Brain microvascular endothelial cell (primary cell): Measurements from ENCODE around the gene SPAG6.

Source experiments
- DNase-seq: peaks from one replicate; pipeline ENCODE4 v3.0.0-alpha.2; 2020
- H3K27ac ChIP-seq: fragments of 250-450 bp; sonication (Bioruptor Pico); 2 replicates; pipeline ENCODE4 v1.5.1; 2020; ENCODE audit warnings: mild to moderate bottlenecking, moderate library complexity
- H3K27me3 ChIP-seq: fragments of 250-450 bp; sonication (Bioruptor Pico); replicated peaks from 2 replicates; pipeline ENCODE4 v1.5.1; 2020; ENCODE audit warnings: mild to moderate bottlenecking
- H3K36me3 ChIP-seq: fragments of 250-450 bp; sonication (Bioruptor Pico); replicated peaks from 2 replicates; pipeline ENCODE4 v1.5.1; 2020; ENCODE audit warnings: mild to moderate bottlenecking
- H3K4me3 ChIP-seq: 2 replicates; pipeline ENCODE4 v1.5.1; 2011; ENCODE audit warnings: low read depth, mild to moderate bottlenecking, control low read depth, low read length, moderate library complexity
- in situ Hi-C: cut with HindIII; loops from 2 replicates; pipeline ENCODE4 v1.10.0; 2017; ENCODE audit warnings: low sequenced_read_pairs, low pct_ligation_motif_present
- TF ChIP-seq, protein P1 (sequence below): IDR thresholded peaks from 2 replicates; pipeline ENCODE4 v1.5.1; 2011; ENCODE audit warnings: low read depth, mild to moderate bottlenecking, moderate library complexity, low read length, control low read depth, inconsistent platforms; ENCODE audit errors: missing control alignments

SPAG6 gene

DNA sequence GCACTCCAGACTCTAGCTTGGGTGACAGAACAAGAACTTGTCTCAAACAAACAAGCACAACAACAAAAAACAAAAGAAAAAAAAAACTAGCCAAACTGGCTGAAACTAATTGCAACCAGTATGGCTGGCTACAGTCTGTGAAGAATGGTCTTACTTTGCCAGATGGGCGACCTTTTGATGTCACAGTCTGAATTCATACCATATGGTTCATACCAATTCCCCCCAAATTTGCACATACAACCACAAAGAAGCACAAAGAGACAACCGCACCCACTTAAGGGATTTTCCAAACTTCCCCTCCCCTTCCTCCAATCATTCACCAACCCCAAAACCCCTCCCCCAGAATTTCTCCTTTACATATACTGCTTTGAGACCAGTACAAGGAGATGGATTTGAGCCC is 114.2 kb downstream of the SPAG6 start:
- no peak for DNase-seq
- Histone ChIP-seq H3K36me3 (no peaks in the 10 kb centered on the region), H3K27me3 (no peaks in the 10 kb centered on the region), H3K4me3 (no peak overlapping the region), H3K27ac (no peak overlapping the region)
- in situ Hi-C loops: no loop called here
- TF ChIP-seq, protein P1, sequence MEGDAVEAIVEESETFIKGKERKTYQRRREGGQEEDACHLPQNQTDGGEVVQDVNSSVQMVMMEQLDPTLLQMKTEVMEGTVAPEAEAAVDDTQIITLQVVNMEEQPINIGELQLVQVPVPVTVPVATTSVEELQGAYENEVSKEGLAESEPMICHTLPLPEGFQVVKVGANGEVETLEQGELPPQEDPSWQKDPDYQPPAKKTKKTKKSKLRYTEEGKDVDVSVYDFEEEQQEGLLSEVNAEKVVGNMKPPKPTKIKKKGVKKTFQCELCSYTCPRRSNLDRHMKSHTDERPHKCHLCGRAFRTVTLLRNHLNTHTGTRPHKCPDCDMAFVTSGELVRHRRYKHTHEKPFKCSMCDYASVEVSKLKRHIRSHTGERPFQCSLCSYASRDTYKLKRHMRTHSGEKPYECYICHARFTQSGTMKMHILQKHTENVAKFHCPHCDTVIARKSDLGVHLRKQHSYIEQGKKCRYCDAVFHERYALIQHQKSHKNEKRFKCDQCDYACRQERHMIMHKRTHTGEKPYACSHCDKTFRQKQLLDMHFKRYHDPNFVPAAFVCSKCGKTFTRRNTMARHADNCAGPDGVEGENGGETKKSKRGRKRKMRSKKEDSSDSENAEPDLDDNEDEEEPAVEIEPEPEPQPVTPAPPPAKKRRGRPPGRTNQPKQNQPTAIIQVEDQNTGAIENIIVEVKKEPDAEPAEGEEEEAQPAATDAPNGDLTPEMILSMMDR: no peak

DNA sequence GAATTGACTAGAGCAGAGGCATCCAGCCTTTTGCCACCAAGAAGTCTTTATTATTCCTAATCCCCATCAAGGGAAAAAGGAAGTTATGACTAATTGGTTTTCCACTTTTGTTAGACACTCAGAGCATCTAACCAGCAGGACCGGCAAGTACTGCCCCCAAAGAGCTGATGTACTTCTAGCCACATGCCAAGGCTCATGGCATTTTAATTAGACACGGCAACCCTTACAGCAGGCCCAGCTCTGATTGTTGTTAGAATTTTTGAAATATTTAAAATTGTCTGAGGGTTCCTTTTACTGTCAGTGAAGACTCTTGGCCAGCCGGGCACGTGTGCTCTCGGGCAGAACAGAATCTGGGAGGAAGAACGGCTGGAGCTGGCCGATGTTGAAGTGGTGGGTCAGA is 114.8 kb downstream of the SPAG6 start:
- H3K27me3 ChIP-seq: no peaks in the 10 kb centered on the region
- no peak for DNase-seq
- no peaks in the 10 kb centered on the region for H3K36me3 ChIP-seq
- in situ Hi-C loops: no loop called here
- TF ChIP-seq, protein P1: no peak
- H3K4me3 ChIP-seq: no peak overlapping the region
- no peak overlapping the region for H3K27ac ChIP-seq

DNA sequence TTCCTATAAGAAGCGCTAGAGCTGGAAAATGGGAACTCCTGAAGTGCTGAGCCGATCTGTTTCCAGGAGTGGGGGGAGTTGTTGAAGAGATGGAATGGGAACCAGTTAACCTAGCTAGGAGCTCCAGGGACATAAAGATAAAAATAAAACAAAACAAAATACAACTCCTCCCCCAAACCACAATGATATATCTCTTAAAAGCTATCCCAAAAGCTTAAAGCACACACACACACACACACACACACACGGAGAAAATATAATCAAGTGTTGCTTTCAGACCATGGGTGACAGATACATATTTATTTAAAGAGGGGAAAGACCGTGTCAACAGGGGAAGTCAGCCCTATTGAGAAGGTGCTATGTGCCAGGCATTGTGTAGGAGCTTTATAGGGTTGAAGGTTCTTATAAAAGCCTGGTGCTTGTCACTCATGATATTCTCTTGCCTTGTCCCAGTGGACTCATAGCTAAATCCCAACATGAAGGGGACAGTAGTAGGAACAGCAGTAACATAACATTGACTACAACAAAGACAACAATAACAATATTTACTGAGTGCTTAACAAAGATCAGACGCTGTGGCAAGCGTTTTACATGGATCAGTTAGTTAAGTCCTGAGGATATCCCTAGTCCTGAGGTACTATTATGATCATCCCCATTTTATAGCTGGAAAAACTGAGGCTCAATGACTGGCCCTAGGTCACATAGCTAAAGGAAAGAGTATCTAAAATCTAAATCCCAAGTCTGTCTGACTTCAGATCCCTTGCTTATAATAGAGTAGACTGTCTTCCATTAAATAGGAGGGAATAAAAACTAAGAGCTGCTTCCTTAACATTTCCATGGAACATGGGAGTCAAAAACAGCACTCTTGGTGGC is 115.5 kb downstream of the SPAG6 start:
- no peak for DNase-seq
- no peak overlapping the region for H3K4me3 ChIP-seq
- H3K27me3 ChIP-seq: no peaks in the 10 kb centered on the region
- TF ChIP-seq, protein P1: no peak
- H3K27ac ChIP-seq: no peak overlapping the region
- in situ Hi-C loops: no loop called here
- no peaks in the 10 kb centered on the region for H3K36me3 ChIP-seq

DNA sequence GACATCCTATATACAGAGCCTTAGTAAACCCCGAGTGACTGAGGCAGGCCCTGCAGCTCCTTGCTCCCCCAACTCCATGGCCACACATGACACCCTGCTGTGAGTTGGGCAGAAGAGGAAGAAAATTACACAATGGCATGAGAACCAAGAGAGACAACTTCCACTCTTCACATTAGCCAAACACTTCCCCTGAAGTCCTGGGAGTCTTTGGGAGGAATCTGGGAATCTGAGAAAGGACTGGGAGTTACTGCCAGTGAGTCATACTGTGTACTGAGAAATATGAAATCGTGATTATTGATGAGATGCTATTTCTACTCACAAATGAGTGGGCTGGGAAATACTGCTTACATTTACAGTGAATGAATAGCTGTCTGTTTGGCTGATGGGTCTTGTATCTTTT is 116.6 kb downstream of the SPAG6 start:
- Histone ChIP-seq H3K4me3 (no peak overlapping the region), H3K27me3 (no peaks in the 10 kb centered on the region), H3K27ac (no peak overlapping the region), H3K36me3 (no peaks in the 10 kb centered on the region)
- DNase-seq: no peak
- TF ChIP-seq, protein P1: no peak
- in situ Hi-C loops: no loop called here

DNA sequence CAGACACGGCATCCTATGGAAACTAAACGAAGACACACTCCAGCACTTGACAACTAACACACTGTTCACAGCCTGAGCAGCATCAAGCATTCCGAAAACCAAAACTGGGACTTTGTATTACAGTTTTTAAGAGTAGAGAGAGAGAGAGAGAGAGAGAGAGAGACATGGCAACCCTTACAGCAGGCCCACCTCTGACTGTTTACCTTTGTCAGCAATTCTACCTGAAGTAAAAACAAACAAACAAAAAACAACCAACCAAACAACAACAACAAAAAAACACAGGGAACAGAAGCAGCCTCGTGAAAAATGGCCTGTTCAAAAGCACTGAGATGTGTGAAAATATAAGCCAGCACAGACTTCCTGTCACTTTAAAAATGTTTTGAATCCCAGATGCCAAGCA is 118.0 kb downstream of the SPAG6 start:
- no peak for DNase-seq
- Histone ChIP-seq H3K27me3 (no peaks in the 10 kb centered on the region), H3K36me3 (no peaks in the 10 kb centered on the region), H3K27ac (no peak overlapping the region), H3K4me3 (no peak overlapping the region)
- in situ Hi-C loops: no loop called here
- TF ChIP-seq, protein P1: no peak
